ENCODE data around the gene PRDX5.

DNA sequence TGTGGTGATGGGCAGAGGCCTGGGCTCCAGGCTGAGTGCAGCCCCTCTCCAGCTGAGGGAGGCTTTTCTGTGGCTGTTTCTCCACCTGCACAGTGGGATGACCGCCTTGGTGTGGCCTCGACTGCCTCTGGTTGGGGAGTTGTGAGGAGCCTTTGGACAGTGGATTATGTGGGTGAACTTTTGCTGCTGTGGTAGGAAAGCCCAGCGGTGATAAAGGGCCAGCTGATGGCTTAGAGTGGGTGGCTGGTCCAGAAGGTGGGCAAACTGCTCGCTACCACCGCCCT, 13.9 kb upstream of the PRDX5 start:
- no peak for TF ChIP-seq CTCF (IDR thresholded peaks at IDR 0.05; ENCODE audit: low read length)
- TF ChIP-seq EZH2 (optimal IDR thresholded peaks at IDR 0.05; ENCODE audit: low read depth, low read length), result no peak
- no peak for TF ChIP-seq EZH2phosphoT487 (IDR thresholded peaks at IDR 0.05; ENCODE audit: low read length)

Data from MM.1S (cell line).